ENCODE measurements around the gene DDAH1.

DDAH1 gene

GRCh38 chr1:85303440-85304162 is 161.4 kb downstream of the DDAH1 start:
- no peak for DNase-seq (ENCODE audit: low read depth)

- DNase-seq (ENCODE audit: low read depth), result no peak
Measured at GRCh38 chr1:85300140-85300539, 164.8 kb downstream of the DDAH1 start.

GRCh38 chr1:85297855-85298629 is 166.9 kb downstream of the DDAH1 start:
- DNase-seq (ENCODE audit: low read depth), result no peak

- no peak for DNase-seq (ENCODE audit: low read depth)
Measured at GRCh38 chr1:85297538-85297854, 167.5 kb downstream of the DDAH1 start.

GRCh38 chr1:85296980-85297379 is 168.0 kb downstream of the DDAH1 start:
- no peak for DNase-seq (ENCODE audit: low read depth)

- no peak for DNase-seq (ENCODE audit: low read depth)
Measured at GRCh38 chr1:85295654-85296053, 169.3 kb downstream of the DDAH1 start.

GRCh38 chr1:85295006-85295431 is 169.9 kb downstream of the DDAH1 start:
- DNase-seq (ENCODE audit: low read depth), result no peak

- no peak for DNase-seq (ENCODE audit: low read depth)
Measured at GRCh38 chr1:85290826-85291225, 174.1 kb downstream of the DDAH1 start.

GRCh38 chr1:85289848-85290335 is 175.1 kb downstream of the DDAH1 start:
- no peak for DNase-seq (ENCODE audit: low read depth)

- DNase-seq (ENCODE audit: low read depth), result no peak
Measured at GRCh38 chr1:85289207-85289847, 175.6 kb downstream of the DDAH1 start.

GRCh38 chr1:85284202-85284601 is 180.8 kb downstream of the DDAH1 start:
- no peak for DNase-seq (ENCODE audit: low read depth)

- DNase-seq (ENCODE audit: low read depth), result no peak
Measured at GRCh38 chr1:85283475-85284199, 181.3 kb downstream of the DDAH1 start.

GRCh38 chr1:85282424-85282823 is 182.5 kb downstream of the DDAH1 start:
- no peak for DNase-seq (ENCODE audit: low read depth)

GRCh38 chr1:85280636-85281035 is 184.3 kb downstream of the DDAH1 start:
- no peak for DNase-seq (ENCODE audit: low read depth)

GRCh38 chr1:85279458-85280080 is 185.4 kb downstream of the DDAH1 start:
- no peak for DNase-seq (ENCODE audit: low read depth)

- DNase-seq (ENCODE audit: low read depth), result no peak
Measured at GRCh38 chr1:85278853-85279314, 186.1 kb downstream of the DDAH1 start.

GRCh38 chr1:85277802-85278201 is 187.2 kb downstream of the DDAH1 start:
- DNase-seq (ENCODE audit: low read depth), result no peak

GRCh38 chr1:85276978-85277639 is 187.8 kb downstream of the DDAH1 start:
- no peak for DNase-seq (ENCODE audit: low read depth)

GRCh38 chr1:85276215-85276977 is 188.6 kb downstream of the DDAH1 start, which contains the start of gene BCL10:
TSS of gene BCL10 (minus strand) at chr1:85276632. CDS start at chr1:85276352, 280 bp downstream.
- DNase-seq (ENCODE audit: low read depth), result peak; percentile 95

- DNase-seq (ENCODE audit: low read depth), result no peak
Measured at GRCh38 chr1:85275701-85276214, 189.2 kb downstream of the DDAH1 start.

Data from T follicular helper cell (primary cell).